Stimulated activated CD4-positive, alpha-beta T cell treated with anti-CD3 and anti-CD28 coated beads, Interleukin-2, amount 100 ng/mL, for 48 hours (primary cell): ENCODE measurements around the gene C3orf20.

Experiments used
- DNase-seq, 2 donors: peaks; one replicate each; pipeline ENCODE4 v3.0.0-alpha.2; 2020

Gene C3orf20

DNA sequence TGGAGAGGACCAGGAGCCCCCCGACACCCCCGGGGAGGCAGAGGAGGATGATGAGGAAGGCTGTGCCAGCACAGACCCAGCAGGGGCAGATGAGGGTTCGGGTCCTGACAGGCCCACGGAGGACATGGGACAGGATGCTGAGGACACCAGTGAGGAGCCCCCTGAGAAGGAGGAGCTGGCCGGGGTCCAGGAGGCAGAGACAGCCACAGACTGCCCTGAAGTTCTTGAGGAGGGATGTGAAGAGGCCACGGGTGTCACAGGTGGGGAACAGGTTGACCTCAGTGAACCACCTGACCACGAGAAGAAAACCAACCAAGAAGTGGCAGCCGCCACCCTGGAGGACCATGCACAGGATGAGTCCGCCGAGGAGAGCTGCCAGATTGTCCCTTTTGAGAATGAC lies 144.7 kb downstream of the C3orf20 start:
- DNase-seq: no peak

DNA sequence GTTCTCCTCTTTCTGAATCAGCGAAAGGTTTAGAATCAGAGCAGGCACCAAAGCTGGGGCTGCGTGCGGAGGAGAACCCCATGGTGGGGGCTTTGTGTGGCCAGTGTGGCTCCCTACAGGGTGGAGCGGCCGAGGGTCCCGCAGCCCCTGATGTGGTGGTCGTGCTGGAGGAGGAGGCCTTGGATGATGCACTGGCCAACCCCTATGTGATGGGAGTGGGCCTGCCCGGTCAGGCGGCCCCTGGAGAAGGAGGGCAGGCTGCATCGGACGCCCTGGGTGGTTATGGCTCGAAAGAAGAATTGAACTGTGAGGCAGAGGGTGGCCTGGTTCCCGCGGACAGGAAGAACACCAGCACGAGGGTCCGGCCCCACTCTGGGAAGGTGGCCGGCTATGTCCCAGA lies 145.2 kb downstream of the C3orf20 start:
- no peak for DNase-seq

DNA sequence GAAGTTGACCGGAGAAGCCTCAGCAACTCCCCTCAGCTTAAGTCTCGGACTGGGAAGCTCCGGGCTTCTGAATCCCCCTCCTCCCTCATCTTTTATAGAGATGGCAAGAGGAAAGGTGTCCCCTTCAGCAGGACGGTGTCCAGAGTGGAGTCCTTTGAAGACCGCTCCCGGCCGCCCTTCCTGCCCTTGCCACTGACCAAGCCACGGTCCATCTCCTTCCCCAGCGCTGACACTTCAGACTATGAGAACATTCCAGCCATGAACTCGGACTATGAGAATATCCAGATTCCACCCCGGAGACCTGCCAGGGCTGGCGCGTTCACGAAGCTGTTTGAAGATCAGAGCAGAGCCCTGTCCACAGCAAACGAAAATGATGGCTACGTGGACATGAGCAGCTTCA lies 146.2 kb downstream of the C3orf20 start:
- DNase-seq: no peak

DNA sequence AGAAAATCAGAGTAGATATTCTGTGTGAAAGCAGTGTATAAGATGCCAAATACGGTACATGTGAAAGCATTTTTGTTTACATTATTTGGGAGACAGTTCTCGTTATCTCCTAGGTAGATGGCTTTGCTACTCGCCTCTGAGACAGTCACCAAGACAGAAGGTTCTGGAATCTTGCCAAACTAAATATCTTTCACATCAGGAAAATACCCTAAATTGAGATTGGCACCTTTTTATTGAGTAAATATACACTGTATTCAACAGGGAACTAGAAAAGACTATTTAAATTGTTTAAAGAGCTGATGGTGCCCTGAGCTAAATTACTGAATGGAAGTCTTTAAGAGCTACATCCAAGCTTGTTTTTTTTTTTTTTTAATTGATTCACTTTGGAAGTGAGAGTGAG lies 147.2 kb downstream of the C3orf20 start:
- no peak for DNase-seq
